ENCODE measurements around the gene SEC24D.
"Not testable (repeated sequence)": the region's sequence is repeated elsewhere in the genome, so short reads cannot be mapped to it uniquely, and the experiment has no call there.

SEC24D gene, protein sequence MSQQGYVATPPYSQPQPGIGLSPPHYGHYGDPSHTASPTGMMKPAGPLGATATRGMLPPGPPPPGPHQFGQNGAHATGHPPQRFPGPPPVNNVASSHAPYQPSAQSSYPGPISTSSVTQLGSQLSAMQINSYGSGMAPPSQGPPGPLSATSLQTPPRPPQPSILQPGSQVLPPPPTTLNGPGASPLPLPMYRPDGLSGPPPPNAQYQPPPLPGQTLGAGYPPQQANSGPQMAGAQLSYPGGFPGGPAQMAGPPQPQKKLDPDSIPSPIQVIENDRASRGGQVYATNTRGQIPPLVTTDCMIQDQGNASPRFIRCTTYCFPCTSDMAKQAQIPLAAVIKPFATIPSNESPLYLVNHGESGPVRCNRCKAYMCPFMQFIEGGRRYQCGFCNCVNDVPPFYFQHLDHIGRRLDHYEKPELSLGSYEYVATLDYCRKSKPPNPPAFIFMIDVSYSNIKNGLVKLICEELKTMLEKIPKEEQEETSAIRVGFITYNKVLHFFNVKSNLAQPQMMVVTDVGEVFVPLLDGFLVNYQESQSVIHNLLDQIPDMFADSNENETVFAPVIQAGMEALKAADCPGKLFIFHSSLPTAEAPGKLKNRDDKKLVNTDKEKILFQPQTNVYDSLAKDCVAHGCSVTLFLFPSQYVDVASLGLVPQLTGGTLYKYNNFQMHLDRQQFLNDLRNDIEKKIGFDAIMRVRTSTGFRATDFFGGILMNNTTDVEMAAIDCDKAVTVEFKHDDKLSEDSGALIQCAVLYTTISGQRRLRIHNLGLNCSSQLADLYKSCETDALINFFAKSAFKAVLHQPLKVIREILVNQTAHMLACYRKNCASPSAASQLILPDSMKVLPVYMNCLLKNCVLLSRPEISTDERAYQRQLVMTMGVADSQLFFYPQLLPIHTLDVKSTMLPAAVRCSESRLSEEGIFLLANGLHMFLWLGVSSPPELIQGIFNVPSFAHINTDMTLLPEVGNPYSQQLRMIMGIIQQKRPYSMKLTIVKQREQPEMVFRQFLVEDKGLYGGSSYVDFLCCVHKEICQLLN

DNA sequence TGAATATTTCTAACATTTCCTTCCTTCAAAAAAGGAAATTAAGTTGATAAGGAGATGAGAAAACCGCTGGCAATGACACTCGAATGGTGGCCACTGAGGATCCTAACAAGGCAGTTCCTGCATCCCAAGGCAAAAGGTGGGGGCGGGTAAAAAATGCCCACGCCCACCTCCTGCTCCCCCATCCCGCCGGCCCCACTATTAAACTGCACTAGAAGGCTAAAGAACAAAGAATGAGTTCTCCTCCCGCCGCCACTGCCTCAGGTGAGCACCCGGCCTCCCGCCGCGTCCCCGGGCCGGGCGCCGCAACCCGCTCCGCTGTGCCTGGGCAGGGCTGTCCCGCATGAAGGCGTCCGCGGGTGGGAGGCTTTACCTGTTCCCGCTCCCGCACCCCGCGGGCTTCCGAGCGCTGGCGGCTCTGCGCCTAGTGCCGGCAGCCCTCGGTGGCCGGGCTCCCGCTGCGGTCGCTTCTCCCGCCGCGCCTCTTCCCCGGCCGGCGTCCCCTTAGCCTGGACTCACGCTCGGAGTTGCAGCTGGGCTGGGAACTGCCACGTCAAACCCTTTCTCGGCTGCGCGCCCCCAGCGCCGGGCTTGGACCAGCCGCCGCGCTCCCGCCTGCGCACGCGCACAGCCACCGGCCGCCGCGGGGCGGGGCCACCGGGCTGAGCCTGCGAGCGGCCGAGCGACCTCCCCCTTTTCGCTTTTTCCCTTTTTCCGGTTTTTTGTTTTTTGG lies at the start of gene SEC24D:
TSS of gene SEC24D (minus strand) at position 556 of the 730 bp plus-strand sequence. CDS start 2,430 bp downstream, outside the sequence.
- FAIRE-seq = no peak

DNA sequence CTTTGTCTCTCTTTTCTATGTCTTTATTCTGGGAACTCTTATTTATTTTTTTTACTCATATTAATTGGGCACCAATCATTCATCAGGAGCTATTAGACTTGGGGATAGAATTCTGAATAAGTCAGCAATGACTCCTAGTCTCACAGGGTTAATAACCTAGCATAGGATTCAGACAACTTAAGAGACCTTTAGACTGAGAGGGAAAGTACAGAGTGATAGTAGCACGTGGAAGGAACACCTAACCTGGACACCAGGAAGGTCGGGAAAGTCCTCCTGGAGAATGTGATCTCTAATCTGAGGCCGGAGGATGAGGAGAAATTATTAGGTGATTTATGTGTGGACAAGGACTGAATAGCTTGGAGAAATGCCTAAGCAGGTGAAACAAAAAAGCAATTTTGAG lies 48.8 kb upstream of the SEC24D start:
- FAIRE-seq = no peak

DNA sequence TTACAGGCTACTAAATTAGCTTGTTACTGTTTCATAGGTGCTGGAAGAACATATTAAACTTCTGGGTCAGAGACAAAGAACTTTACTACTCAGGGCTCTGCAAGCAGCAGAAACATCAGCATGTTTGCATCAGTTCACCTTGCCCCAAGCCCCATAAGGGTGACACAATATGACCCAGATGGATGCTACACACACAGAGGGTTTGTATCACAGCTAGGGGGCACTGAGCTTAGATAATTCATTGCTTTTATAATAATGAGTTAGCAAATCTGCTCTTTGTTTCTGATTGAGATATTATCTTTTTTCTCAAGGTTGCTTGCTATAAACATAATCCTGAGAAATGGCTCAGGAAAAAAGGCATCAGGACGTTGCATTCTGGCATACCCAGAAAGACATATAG lies 47.9 kb upstream of the SEC24D start:
- FAIRE-seq = no peak

DNA sequence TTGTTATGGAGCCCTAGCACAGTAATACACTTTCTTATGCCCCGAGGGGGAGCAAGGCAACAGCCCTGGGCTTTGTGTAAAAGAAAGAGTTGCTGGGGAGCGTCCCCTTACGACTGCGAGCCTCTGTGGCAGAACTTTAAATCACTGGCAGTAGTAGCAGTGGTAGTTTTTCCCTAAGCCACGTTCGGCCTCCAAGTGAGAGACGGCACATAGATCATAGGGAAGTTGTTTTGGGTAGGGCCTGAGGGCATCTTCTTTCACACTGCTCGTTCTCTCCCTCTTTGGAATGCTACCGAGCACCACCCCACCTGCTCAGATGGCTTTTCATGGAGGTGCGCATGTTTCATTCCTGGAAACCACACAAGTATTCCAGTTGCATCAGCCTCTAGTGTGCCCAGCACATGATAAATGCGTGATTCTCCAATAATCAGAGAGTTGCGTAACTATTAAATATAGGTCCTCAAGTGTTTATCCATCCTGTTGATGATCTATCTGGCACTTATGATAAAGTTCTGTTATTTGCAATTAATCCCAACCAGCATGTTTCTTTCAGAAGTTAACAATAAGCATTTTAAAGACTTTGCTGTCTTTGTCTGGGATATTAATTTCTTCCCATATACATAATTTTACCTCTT lies 45.7 kb upstream of the SEC24D start:
- no peak for FAIRE-seq

DNA sequence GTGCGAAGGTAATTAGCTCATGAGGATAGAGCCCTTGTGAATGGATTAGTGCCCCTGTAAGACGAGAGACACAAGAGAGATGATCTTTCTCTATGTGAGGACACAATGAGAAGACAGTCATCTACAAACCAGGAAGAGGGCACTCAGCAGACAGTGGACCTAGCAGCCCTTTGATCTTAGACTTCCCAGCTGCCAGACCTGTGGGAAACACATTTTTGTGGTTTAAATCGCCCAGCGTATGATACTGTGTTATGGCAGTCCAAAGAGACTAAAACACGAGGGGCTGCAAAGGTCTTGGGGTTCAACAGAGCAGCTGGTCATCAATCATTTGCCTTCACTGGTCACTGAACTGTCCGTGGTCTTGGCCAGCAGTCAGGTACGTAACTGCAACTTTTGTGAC lies 43.5 kb upstream of the SEC24D start:
- FAIRE-seq = no peak

DNA sequence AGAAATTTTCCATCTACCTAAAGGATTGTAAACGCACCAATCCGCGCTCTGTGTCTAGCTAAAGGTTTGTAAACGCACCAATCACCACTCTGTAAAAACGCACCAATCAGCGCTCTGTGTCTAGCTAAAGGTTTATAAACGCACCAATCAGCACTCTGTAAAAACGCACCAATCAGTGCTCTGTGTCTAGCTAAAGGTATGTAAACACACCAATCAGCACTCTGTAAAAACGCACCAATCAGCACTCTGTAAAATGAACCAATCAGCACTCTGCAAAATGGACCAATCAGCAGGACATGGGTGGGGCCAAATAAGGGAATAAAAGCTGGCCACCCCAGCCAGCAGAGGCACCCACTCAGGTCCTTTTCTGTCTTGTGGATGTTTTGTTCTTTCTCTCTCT lies 42.6 kb upstream of the SEC24D start:
- not testable (repeated sequence) for FAIRE-seq

DNA sequence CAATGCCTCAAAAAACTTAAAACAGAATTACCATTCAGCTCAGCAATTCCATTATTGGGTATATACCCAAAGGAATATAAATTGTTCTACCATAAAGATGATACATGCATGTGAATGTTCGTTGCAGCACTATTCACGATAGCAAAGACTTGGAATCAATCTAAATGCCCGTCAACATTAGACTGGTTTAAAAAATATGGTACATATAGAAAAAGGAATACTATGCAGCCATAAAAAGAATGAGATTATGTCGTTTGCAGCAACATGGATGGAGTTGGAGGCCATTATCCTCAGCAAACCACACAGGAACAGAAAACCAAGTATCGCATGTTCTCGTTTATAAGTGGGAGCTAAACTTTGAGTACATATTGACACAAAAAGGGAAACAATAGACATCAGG lies 41.9 kb upstream of the SEC24D start:
- no peak for FAIRE-seq

DNA sequence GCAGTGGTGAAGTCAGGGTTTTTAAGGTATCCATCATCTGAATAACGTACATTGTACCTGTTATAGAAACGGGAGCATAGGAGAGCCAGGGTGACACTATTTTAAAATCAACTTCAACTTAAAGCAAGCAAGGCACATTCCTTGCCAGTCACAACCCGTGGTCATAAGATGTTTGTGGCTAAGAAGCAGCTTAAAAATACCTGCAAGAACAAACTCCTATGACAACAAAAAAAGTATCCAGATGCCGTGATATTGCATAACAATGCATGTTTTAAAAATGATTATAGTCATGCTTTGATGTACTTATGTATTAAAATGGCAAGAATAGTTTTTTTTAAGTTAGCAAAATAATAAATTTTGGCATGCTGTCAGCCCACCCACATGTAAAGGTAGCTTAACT lies 36.3 kb upstream of the SEC24D start:
- no peak for FAIRE-seq

DNA sequence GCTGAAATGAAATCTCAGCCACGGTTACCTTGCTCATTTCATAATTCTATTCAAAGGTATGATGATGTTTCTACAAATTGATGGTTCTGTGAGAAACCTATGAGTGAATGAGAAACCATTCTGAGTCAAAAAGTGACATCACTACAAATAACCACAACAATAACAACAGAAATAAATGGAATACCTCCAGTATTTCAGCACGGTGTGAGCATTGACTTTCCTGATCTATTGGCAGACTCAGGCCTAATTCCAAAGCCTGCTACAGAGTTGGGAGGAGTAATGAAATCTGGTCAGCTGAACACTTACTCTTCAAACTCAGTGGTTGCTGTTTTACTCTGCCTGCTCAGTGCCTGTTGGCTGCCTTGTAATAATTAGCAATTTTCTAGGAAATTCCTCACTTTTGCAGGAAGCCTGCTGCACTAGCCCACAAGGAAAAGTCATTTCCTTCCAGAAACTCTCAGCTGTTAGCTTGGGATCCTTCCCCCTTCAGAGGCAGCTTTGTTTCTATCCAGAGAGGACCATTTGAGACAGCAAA lies 33.9 kb upstream of the SEC24D start:
- no peak for FAIRE-seq

DNA sequence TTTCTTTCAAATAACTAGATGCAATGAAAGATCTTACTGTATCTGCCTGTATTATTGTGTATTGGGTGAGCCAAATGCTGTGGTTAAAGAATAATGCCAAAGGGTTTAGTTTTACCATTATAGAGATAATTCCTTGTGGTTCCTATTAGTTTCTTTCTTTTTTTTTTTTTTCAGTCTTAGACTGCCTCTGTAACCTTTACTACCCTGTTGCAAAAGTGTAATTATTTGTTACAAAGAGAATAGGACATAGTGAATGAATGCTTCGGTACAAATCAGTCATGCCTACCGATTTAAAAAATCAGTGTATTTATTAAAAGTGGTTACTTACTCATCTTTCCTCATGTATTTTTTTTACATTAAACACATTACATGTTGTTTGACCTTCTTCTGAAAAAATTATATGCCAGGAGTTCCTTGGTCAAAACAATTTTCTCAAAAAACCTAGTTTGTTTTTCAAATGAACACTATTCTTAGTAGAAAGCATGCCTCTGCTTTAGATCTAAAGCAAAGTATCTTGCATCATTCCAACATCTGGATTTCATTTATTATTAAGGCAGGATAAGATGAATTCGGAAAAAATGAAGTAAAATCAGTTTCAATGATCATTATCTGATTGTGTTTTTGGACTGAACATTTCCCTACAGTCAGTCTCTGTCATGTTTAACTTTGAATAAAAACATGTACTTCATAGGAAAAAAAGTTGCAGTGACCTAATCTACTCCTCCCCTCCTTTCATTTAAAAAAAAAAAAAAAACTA lies 31.6 kb upstream of the SEC24D start:
- no peak for FAIRE-seq

DNA sequence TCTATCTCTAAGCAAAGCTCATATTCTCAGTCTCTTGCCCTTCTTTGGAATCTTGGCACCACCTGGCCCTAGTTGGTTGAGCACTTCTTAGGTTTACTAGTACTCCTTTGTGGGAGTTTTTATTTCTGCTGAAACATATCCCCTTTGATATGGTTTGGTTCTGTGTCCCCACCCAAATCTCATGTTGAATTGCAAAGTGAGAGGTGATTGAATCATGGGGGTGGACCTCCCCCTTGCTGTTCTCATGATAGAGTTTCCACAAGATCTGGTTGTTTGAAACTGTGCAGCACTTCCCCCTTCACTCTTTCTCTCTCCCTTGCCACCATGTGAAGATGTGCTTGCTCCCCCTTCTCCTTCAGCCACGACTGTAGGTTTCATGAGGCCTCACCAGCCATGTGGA lies 30.5 kb upstream of the SEC24D start:
- FAIRE-seq = no peak

DNA sequence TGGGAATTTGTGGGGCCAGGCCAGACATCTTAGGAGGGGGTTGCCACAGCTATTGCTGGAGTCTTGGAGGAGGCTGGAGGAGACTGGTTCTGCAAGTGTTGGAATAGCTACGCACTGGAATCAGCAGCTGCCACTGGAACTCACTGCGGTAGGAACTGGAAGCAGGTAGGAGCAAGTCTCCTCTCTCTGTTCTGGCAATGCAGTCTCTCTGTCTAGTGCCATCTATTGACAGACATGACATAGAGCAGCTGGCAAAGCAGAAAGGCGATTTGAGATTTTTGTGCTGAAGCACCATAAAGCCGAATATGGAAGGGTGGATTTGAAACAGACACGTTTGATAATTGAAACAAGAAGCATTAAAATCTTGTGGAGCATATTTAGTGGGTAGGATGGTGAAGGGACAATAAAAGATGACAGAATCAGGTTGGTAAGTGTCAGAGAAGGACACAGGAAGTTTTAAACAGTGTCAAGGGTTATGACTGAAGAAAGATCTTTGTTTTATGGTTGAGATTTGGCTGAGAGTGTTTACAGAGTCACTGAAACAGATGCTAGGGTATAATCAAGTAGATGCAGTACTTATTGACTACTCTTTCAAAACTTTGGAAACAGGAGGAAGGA lies 29.3 kb upstream of the SEC24D start:
- peak; percentile 84 for FAIRE-seq

DNA sequence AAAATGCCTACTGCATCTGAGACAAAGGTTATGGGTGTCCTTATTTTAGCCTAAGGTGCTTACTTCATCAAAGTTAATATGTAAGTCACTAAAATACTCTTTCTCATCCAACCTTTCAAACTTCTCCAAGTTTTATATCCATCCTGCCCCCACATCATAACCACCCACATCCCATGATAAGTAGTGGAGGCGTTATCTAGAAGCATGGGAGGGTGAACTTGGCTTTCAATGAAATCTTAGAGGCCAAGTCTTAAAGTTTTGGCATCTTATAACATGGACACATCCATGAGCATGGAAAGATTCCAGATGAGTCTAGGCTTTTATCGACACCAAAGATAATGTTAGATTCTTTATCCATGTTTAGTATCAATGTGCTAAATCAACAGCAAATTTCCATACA lies 22.9 kb upstream of the SEC24D start:
- no peak for FAIRE-seq

DNA sequence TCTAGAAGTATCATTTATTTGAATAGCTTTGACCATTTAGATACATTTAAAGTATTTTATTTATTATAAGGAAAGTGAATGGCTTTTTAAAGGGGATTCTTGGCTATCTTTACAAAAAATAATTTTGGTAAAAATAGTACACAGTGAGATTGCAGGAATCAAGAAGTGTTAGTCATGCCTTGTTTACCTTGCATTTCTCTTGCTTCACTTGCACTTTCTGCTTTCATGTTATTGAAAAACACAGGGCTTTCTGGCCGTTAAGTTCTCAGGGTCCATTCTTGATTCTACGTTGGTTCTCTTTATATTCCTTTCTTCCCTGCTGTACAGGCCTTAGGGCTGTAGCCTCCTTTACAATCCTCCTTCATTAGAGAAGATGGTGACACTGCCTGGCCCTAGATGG lies 21.8 kb upstream of the SEC24D start:
- FAIRE-seq = peak; percentile 27

DNA sequence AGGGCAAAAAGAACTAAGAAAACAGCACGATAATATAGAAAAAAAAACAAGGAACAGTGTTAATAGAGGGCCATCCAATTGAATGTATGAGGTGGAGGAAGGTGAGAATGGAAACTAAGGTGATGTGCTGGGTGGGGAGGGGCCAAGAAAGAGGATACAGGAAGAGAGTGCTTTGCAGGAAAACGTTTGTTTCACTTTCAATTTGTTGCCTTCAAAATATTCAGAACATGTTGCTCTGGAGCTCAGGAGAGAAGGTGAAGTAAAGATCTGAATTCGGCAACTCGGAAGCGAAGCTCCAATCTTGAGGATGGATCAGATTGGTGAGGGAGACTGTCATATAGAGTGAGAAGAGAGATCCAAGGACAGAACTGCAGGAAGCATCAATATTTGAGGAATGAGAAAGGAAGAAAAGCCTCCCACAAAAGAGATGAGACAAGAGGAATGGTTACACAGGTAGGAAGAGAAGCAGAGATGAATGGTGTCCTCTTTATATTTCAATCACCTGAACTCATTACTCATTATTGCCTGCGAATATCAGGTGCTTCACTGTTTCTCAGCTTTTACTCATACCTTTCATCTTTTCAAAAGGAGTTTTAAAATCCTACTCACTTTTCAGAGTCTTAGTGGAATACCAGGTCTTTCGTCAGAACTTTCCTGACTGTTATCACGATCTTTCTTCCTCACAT lies 14.7 kb upstream of the SEC24D start:
- FAIRE-seq = no peak

DNA sequence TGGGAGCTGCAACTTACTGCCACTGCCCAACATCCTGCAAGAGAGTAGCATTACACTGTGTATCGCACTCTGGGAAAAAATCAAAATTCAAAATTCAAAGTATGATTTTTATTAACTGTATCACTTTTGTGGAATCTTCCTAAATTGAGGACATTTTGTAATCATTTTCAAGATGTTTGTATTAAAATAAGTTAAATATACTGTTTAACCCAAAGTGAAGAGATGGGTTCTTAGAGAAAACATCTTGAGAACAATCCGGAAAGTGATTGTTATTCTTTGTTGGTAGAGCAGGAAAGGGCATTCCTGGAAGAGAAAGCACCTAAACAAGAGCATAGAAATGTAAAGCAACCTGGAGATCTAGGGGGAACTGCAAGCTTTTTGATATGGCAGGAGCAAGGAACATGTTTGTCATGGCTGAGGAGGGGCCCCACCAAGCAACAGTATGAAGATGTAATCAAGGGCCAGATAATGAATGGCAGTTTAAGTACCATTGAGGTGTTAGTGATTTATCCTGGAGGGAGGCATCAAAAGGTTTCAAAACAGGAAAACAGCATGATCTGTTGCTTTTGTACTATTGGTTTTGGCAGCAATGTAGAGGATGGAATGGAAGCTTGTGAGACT lies 14.1 kb upstream of the SEC24D start:
- no peak for FAIRE-seq

DNA sequence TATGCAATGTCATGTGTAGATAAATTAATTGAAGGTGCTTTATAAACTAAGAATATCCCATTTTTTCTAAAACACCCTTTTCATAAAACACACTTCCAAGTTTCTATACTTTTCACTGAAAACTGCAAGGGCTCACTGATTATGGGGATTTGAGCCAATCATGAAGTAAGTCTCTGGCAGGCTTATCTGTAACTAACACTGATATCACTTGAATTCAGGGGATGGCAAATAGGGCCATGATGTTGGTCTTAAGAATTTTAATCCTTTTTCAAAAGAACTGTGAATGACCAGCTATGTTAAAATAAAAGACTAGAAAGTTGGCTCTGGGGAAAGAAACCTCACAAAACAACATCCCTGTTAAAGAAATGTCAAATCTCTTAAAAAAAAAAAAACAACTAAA lies 13.0 kb upstream of the SEC24D start:
- peak; percentile 11 for FAIRE-seq

DNA sequence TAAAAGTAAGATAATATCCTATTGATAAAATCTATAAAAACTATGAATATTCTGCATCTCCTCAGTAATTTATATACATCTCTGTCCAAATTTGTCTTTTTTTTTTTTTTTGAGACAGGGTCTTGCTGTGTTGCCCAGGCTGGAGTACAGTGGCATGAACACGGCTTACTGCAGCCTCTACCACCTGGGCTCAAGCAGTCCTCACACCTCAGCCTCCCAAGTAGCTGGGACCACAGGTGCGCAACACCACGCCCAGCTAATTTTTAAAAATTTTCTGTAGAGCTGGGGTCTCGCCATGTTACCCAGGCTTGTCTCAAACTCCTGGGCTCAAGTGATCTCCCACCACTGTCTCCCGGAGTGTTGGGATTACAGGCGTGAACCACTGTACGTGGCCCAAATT lies 12.3 kb upstream of the SEC24D start:
- FAIRE-seq = no peak

DNA sequence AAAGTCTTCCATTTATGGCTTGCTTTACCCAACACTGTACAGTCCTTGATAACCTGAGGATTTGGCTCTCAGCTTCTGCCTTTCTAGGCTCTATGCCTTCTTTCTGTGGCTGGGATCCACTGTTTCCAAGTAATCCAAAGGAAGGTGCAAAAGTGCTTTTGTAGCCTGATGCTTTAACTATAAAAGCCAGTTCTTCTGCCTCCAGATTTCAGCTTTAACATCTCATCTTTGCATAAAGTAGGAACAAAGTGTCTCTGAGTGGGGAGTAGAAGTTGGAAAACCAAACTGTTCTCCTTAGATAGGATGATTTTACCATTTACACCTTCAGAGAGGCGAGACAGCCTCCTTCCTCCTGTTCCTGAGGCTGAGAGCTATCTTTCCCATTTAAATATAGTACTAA lies 11.1 kb upstream of the SEC24D start:
- no peak for FAIRE-seq

DNA sequence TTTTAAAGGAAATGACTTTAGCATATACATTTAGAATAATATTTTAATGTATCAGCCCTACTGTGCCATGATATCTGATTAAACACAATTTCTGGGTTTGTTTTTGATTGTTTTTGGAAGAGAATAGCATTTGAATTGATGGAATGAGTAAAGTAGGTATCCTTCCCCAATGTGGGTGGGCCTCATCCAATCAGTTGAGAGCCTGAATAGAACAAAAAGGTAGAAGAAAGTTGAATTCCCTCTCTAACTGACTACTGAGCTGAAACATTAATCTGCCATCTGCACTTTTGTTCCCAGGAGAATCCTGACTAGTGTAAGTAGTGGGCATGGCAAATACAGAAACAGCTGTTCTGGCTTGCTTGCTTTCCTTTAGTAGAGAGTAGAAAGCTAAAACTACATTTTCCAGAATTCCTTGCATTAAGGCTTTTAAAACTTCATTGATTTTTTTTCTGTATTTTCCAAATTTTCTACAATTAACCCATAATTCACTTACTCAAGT lies 9.7 kb upstream of the SEC24D start:
- FAIRE-seq = no peak

Data from G401.6 (cell line).